ENCODE results near the gene PSMB11.
"Not testable (repeated sequence)": the region's sequence is repeated elsewhere in the genome, so short reads cannot be mapped to it uniquely, and the experiment has no call there.

The PSMB11 gene

GRCh38 chr14:23042162-23042965, at the start of gene PSMB11:
Gene PSMB11, plus strand, starts transcription at chr14:23042212. Its CDS starts 14 bp downstream, at chr14:23042226.
- DNase-seq = no peak

DNA sequence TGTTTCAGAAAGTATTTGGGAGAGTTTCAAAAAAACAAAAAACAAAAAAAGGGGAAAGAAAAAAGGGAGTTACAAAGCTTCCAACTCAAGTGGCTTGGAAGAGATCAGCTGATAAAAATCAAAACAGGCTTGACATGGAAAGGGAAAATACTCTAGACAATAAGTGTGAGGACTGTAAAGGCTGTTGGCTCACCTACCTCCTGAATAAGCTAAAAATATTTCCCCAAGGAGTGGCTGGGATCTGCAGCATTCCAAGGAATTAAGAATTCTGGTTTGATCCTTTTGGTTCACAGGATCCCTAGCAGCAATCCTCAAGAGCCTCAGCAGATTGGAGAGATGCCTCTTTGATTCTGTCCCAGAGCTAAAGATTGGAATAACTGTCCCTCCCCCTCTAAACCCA, 48.5 kb upstream of the PSMB11 start:
- no peak for DNase-seq

- DNase-seq = no peak
Measured at GRCh38 chr14:22994762-22995275, 47.2 kb upstream of the PSMB11 start.

DNA sequence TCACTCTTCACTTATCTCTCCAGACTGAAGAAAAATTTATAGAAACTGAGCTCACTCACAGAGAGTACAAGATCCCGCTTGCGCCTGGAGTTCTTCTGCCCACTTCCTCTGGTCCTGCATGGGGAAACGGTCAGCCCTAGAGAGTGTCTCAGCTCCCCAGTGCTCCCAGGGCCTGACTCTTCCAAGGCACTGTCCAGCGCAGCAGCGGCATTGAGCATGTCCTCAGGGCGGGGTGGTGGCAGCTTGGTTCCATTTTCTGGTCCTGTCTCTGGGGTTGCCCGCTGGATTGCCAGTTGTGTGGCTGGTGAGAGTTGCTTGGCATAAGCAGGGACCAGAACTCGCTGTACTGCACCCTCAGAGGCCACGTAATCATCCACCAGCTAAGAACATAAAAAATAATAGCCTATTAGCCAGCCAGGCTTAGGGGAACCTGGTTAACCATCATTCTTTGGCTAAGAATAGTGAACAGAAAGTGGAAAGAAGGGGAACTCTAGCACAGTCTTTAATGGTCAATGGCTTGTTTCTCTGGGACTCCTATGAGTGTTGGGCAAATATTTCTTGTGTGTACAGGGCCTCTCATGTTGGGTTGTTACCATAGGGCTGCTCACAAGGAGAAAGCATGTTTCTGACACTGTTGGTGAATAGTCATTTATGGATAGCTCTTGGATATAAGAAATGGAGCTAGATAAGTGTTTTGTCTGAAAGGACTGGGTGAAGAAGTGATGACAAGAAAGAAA, 46.0 kb upstream of the PSMB11 start:
- DNase-seq = no peak

DNA sequence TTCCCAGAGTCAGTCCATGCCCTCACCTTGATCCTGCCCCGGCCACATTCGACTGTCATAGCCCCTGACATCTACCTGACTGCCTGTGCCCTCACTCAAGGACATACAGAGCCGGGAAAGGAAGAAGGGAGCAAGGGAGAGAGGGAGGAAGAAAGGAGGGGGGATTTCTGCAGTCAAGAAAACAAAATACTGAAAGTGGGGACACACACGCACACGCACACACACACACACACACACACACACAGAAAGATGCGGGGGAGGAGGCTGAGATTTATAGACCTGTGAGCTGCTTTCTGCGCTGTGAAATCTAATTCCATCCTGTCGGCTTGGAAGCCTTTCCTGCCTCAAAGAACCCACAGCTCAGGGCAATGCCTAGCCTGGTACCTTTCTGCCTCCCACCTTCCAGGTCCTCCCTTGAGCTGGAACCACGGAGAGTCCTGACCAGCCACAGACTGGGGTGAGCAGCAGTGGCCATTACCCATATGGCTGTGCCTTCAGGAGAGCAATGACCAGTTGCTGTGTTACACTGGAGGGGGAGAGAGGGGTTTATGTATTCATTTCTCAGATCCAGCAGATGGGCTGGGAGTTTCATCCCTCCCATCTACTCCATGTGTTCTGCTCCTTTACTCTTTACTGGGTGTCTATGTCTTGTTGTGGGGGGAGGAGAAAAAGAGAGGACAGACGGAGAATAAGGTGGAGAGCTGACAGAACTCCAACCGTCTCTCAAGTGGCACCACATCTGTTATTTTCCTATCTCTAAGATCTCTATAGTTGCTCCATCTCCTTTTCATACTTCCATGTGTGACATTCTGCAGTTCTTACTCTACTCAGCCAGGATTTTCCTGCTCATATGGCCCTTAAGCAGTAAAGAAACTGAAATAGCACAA, 45.0 kb upstream of the PSMB11 start:
- DNase-seq = no peak

GRCh38 chr14:22997676-22998323, 44.2 kb upstream of the PSMB11 start:
- DNase-seq = no peak

GRCh38 chr14:22998329-22999012, 43.5 kb upstream of the PSMB11 start:
- DNase-seq = no peak

DNA sequence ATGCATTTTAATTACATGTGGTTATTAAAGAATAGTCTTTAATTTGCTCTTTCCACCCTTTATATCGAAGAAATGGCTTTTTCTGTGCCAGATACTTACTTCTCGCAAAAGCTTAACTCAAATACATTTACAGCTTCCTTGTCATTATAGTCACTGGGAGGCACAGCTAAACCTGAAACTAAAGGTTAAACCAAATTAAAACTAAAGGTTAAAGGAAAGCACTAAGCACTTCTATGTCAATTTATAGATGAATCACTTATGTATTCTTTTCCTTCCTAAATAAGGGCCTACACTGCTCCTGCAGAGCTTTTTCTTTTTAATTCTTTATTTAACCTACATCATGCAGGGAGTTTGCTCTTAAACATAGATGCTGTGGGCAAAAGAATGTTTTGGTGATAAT, 41.2 kb upstream of the PSMB11 start:
- no peak for DNase-seq

- no peak for DNase-seq
Measured at GRCh38 chr14:23002592-23002991, 39.4 kb upstream of the PSMB11 start.

DNA sequence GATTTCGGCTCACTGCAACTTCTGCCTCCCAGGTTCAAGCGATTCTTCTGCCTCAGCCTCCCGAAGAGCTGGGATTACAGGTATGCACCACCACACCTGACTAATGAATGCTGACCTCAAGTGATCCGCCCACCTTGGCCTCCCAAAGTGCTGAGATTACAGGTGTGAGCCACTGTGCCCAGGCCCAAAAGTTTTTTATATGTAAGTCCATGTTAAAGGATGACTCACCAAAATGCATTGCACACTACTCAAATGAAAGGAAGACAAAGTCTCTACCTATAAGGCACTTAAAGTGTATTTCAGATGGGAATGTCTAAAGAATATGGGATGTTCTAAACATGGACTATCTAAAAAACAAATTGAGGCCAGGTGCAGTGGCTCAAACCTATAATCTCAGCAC, 37.7 kb upstream of the PSMB11 start:
- DNase-seq = not testable (repeated sequence)

DNA sequence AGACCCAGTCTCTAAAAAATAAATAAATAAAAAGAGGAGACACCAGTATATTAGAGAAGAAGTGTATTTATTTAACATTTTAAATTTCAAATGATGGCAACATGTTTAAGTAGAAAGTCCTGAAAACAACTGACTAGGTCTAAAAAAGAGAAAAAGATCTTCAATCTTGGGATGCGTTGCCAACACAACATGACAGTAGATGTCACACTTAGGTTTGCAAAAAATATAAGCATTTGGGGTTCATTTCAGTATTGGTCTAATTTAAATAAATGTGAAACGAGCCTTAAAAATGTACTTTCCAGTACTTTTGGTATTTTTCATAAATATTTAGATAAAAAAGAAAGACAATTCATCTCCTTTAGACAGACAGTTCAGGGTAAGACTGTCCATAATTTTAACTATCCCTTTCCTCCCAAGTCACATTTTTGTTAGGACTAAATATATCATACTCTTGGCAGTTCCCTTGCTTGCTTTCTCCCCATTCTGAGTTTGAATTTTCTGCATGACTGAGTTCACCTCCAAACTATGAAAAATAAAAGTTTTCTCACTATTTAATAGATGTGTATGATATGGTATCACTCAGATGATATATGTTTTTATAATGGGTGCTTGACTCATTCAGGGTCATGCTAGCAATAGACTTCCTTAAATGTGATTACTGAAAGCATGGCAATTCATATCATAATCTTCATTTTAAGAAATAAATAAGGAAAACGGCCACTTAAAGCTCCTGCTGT, 36.4 kb upstream of the PSMB11 start:
- no peak for DNase-seq

- DNase-seq = no peak
Measured at GRCh38 chr14:23006188-23006534, 35.9 kb upstream of the PSMB11 start.

- DNase-seq = peak; percentile 99
Measured at GRCh38 chr14:23006544-23007419, 35.2 kb upstream of the PSMB11 start.

DNA sequence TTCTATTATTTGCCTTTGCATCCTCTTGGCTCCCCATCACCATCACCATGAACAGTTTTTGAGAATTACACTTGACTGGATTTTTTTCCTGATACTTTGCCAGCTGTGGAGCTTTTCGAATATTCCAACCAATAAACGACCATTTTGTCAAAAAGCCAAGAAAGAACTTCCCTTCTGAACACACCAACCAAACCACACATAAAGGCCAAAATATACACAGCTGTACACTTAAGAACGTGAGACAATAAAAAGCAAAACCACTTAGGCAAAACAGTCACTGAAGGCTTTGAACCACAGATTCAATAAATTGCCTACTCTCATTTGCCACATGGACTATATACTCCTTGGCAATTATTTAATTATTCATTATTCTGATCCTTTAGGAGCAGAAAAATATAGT, 33.2 kb upstream of the PSMB11 start:
- DNase-seq = no peak

DNA sequence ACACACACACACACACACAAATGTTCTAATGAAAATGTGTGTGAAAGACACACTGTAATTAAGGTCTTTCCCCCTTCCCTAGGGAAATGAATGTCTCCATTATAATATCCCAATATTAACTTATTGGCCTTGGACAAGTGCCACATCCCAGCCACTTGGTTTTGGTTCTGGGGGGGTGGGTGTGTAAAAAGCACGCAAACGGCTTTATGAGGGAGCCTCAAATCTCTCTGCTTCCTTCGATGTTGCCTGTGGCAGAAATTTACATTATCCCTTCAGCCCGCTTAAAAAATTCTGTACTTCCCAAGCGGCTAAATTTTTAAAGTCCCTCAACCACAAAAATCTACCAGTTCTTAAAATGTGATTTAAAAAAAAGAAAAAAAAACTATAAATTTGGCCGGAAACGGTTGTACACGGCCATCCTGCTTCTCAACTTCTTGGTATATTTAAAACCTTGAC, 32.5 kb upstream of the PSMB11 start:
- DNase-seq = no peak

GRCh38 chr14:23009939-23010726, 31.9 kb upstream of the PSMB11 start, which contains the start of gene C14orf93:
Gene C14orf93, minus strand, starts transcription at chr14:23010143. Its CDS starts 11,120 bp downstream, at chr14:22999023.
- DNase-seq = peak; percentile 45

GRCh38 chr14:23013054-23013748, 28.8 kb upstream of the PSMB11 start:
- no peak for DNase-seq

DNA sequence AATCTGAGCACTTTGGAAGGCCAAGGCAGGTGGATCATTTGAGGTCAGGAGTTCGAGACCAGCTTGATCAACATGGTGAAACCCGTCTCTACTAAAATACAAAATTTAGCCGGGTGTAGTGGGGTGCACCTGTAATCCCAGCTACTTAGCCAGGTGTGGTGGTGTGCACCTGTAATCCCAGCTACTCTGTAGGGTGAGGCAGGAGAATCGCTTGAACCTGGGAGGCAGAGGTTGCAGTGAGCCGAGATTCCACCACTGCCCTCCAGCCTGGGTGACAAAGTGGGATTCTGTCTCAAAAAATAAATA, 28.3 kb upstream of the PSMB11 start:
- not testable (repeated sequence) for DNase-seq

DNA sequence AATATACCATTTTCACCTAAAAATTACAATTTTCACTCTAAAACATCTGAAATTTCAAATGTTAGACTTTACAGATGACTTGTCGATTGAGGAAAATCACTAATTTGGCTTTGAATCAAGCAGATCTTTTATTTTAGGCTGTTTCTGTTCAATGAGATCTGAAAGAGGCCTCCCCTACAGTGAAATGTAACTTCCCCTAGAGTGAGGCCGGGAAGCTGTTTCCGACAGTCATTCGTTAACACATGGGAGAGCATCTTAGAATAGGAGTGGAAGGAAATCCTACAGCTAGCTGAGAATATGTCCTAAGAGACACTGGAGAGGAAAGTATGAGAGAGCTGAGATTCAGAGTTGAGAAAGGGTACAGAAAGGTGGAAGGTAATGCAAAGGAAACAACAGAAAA, 26.4 kb upstream of the PSMB11 start:
- DNase-seq = no peak
